SK-N-SH (cell line): Measurements from ENCODE around the gene GFPT2. TPM values are rescaled to one million over a fixed set of nuclear protein-coding genes. Genes with fewer than 3 reads are reported as not detected.

ENCODE experiments used
- CTCF ChIA-PET: fragments of 300-600, 350-600 bp; formaldehyde crosslinking; extraction: SDS; loops from one replicate; lab custom pipeline; 2021; lab: Yijun Ruan, JAX
- POLR2A ChIA-PET: fragments of 350-600 bp; sonication (Branson Sonifier 250); formaldehyde crosslinking; extraction: SDS; loops from one replicate; lab custom pipeline; 2020; ENCODE audit warnings: antibody characterized with exemption, inconsistent platforms; lab: Yijun Ruan, JAX
- DNase-seq: peaks from one replicate; pipeline ENCODE4 v3.0.0; 2012
- H2AFZ ChIP-seq: fragments of 200-600 bp; sonication (generic); 2 replicates; pipeline ENCODE4 v1.8.1; 2016; ENCODE audit warnings: antibody characterized with exemption, mild to moderate bottlenecking, low read depth
- H3F3A ChIP-seq: fragments of 200-600 bp; sonication (generic); replicated peaks from 2 replicates; pipeline ENCODE3; 2016; ENCODE audit warnings: antibody characterized with exemption, mild to moderate bottlenecking; ENCODE audit not compliant: insufficient read depth
- H3K27ac ChIP-seq, 2 experiments: fragments of 200-500 bp in 1 of 2; fragments of 200-600 bp in 1 of 2; sonication (Bioruptor generic) in 1 of 2; sonication (generic), shearing (Covaris generic) in 1 of 2; 2 replicates each; pipeline versions ENCODE4 v1.5.1 to v1.6.1; 2014 to 2016; ENCODE audit warnings: low read depth in 2 of 2, inconsistent platforms in 1 of 2, low read length in 1 of 2, mild to moderate bottlenecking in 1 of 2, mixed read lengths in 1 of 2
- H3K27me3 ChIP-seq: fragments of 200-600 bp; sonication (generic), shearing (Covaris generic); 2 replicates; pipeline ENCODE4 v1.6.1; 2016; ENCODE audit warnings: mixed run types; ENCODE audit not compliant: insufficient read depth
- H3K36me3 ChIP-seq, 2 experiments: fragments of 200-500 bp in 1 of 2; fragments of 200-600 bp in 1 of 2; sonication (Bioruptor generic) in 1 of 2; sonication (generic) in 1 of 2; replicated peaks in 1 of 2; 2 replicates each; pipeline versions ENCODE3 to v1.5.1; 2014 to 2016; ENCODE audit warnings: low read length in 1 of 2, mild to moderate bottlenecking in 1 of 2; ENCODE audit not compliant: insufficient read depth in 2 of 2, control insufficient read depth in 1 of 2
- H3K4me1 ChIP-seq, 2 experiments: fragments of 200-500 bp in 1 of 2; fragments of 200-600 bp in 1 of 2; sonication (Bioruptor generic) in 1 of 2; sonication (generic), shearing (Covaris generic) in 1 of 2; 2 replicates each; pipeline versions ENCODE4 v1.5.1 to v1.6.1; 2014 to 2016; ENCODE audit warnings: low read depth in 1 of 2, low read length in 1 of 2, mixed run types in 1 of 2; ENCODE audit not compliant: insufficient read depth in 2 of 2, control insufficient read depth in 1 of 2
- H3K4me2 ChIP-seq: fragments of 200-600 bp; sonication (generic), shearing (Covaris generic); 2 replicates; pipeline ENCODE4 v1.6.1; 2017; ENCODE audit warnings: mixed run types
- H3K4me3 ChIP-seq, 2 experiments: fragments of 200-500 bp in 1 of 2; fragments of 200-600 bp in 1 of 2; sonication (Bioruptor generic) in 1 of 2; sonication (generic), shearing (Covaris generic) in 1 of 2; 2 replicates each; pipeline versions ENCODE4 v1.5.1 to v1.8.1; 2014 to 2016; ENCODE audit warnings: low read depth in 2 of 2, inconsistent platforms in 1 of 2, low read length in 1 of 2, mild to moderate bottlenecking in 1 of 2, mixed read lengths in 1 of 2, moderate library complexity in 1 of 2
- H3K79me2 ChIP-seq: fragments of 200-600 bp; sonication (generic); 2 replicates; pipeline ENCODE4 v1.8.1; 2017; ENCODE audit warnings: mild to moderate bottlenecking; ENCODE audit not compliant: insufficient read depth
- H3K9ac ChIP-seq: fragments of 200-600 bp; sonication (generic); 2 replicates; pipeline ENCODE4 v1.6.1; 2017; ENCODE audit warnings: mixed run types
- H3K9me2 ChIP-seq: fragments of 200-600 bp; sonication (generic); 2 replicates; pipeline ENCODE4 v1.6.1; 2017; ENCODE audit warnings: mixed run types
- H3K9me3 ChIP-seq: fragments of 200-600 bp; sonication (generic); 2 replicates; pipeline ENCODE4 v1.6.1; 2017; ENCODE audit warnings: mixed run types, mild to moderate bottlenecking, moderate library complexity
- H4K20me1 ChIP-seq: fragments of 200-600 bp; sonication (generic); 2 replicates; pipeline ENCODE4 v1.6.1; 2017; ENCODE audit warnings: mild to moderate bottlenecking, mixed run types; ENCODE audit not compliant: insufficient read depth
- EP300 ChIP-seq, 2 experiments: IDR thresholded peaks; 2 replicates each; pipeline versions ENCODE4 v1.4.0 to v1.6.1; 2012; ENCODE audit warnings: borderline replicate concordance in 1 of 2, low read depth in 1 of 2, low read length in 1 of 2
- FOSL2 ChIP-seq: IDR thresholded peaks from 2 replicates; pipeline ENCODE4 v1.4.0; 2012; ENCODE audit warnings: low read depth, mild to moderate bottlenecking, moderate library complexity, borderline replicate concordance
- FOXJ3 ChIP-seq: sonication (generic); formaldehyde crosslinking; IDR thresholded peaks from 2 replicates; pipeline ENCODE4 v1.5.1; 2020; ENCODE audit warnings: mild to moderate bottlenecking, missing genetic modification reagents
- GABPA ChIP-seq: IDR thresholded peaks from 2 replicates; pipeline ENCODE4 v1.4.0; 2012; ENCODE audit warnings: low read depth, mild to moderate bottlenecking
- GATA2 ChIP-seq: sonication (generic); formaldehyde crosslinking; IDR thresholded peaks from 2 replicates; pipeline ENCODE4 v1.5.0; 2020; ENCODE audit warnings: mild to moderate bottlenecking, missing genetic modification reagents
- NFIC ChIP-seq: IDR thresholded peaks from 2 replicates; pipeline ENCODE4 v1.4.0; 2012; ENCODE audit warnings: borderline replicate concordance
- RAD21 ChIP-seq: IDR thresholded peaks from 2 replicates; pipeline ENCODE4 v1.6.1; 2012; ENCODE audit warnings: mild to moderate bottlenecking, low read length
- RCOR1 ChIP-seq: fragments of 150-350 bp; IDR thresholded peaks from 2 replicates; pipeline ENCODE4 v1.6.1; 2017; ENCODE audit warnings: antibody characterized with exemption, low read length
- RXRA ChIP-seq: IDR thresholded peaks from 2 replicates; pipeline ENCODE4 v1.4.0; 2012; ENCODE audit warnings: low read depth, mild to moderate bottlenecking, borderline replicate concordance
- TEAD4 ChIP-seq: IDR thresholded peaks from 2 replicates; pipeline ENCODE4 v1.4.0; 2012; ENCODE audit warnings: mild to moderate bottlenecking, borderline replicate concordance; ENCODE audit not compliant: insufficient read depth
- WGBS: methylation state at CpG from one replicate; pipeline ENCODE4 v1.1.6; 2017; ENCODE audit warnings: low lambda C conversion rate; 5-methylcytosine and 5-hydroxymethylcytosine counted together
- polyA plus RNA-seq, 3 experiments: library from polyadenylated mRNA; depleted of rRNA; stranded (reverse); fragments of >200 nt; gene quantifications; 2 replicates each; pipeline ENCODE4 v1.2.3, GENCODE V29; 2012
- TF ChIP-seq, protein P1 (sequence below): IDR thresholded peaks from 2 replicates; pipeline ENCODE4; 2012

Gene GFPT2
- polyA plus RNA-seq, 1 of the 3 experiments (the other 2 are of a cell fraction) = 8.1 TPM

DNA sequence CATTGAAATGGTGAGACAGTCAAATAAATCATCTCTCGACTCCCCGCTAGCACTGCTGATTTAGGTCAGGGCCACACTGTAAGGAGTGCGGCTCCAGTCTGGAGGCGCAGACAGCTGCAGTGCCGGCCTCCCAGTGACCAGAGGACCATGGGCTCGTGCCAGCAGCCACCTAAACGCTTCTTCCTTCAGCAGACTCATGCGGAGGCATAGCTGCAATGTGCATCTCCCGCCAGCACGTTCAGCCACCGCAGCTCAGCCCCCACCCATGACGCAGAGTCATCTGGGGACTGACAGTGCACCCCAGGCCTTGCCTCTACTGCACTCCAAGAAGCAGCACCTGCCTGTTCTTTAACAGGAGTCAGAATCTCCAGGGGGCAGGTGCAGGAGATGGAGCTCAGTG lies 47.7 kb downstream of the GFPT2 start:
- no peak overlapping the region for H3K4me2 ChIP-seq
- no peaks in the 10 kb centered on the region for H3K36me3 ChIP-seq
- H3K79me2 ChIP-seq = no peaks in the 10 kb centered on the region
- no peaks in the 10 kb centered on the region for H3K9me3 ChIP-seq
- ChIA-PET POLR2A (no interaction called here), CTCF (interaction anchor here (1.1 to 6.6 kb wide), 4 partner anchors 10 to 23 kb away, joined by 3 to 98 read pairs (median 42); partner anchors contain the start of gene MAPK9)
- no peaks in the 10 kb centered on the region for H3F3A ChIP-seq
- 73% methylated on average over 10 of the region's 12 CpGs for WGBS
- H3K9me2 ChIP-seq = no peaks in the 10 kb centered on the region
- no peaks in the 10 kb centered on the region for H4K20me1 ChIP-seq
- H3K4me1 ChIP-seq = peaks cover 0 to 19% of the 10 kb centered on the region in 2 experiments; a peak in 1 of 4 replicates
- peak; percentile 58 for DNase-seq
- no peak overlapping the region for H3K4me3 ChIP-seq
- no peak overlapping the region for H3K27ac ChIP-seq
- no peaks in the 10 kb centered on the region for H3K27me3 ChIP-seq
- H2AFZ ChIP-seq = no peak overlapping the region
- no peak overlapping the region for H3K9ac ChIP-seq
- TF ChIP-seq, protein P1, sequence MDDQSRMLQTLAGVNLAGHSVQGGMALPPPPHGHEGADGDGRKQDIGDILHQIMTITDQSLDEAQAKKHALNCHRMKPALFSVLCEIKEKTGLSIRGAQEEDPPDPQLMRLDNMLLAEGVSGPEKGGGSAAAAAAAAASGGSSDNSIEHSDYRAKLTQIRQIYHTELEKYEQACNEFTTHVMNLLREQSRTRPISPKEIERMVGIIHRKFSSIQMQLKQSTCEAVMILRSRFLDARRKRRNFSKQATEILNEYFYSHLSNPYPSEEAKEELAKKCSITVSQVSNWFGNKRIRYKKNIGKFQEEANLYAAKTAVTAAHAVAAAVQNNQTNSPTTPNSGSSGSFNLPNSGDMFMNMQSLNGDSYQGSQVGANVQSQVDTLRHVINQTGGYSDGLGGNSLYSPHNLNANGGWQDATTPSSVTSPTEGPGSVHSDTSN = no peak
- no peak for TF ChIP-seq RXRA
- TF ChIP-seq RAD21 = no peak
- TF ChIP-seq TEAD4 = no peak
- TF ChIP-seq GABPA = no peak
- TF ChIP-seq, all 33 proteins: peak for 0

DNA sequence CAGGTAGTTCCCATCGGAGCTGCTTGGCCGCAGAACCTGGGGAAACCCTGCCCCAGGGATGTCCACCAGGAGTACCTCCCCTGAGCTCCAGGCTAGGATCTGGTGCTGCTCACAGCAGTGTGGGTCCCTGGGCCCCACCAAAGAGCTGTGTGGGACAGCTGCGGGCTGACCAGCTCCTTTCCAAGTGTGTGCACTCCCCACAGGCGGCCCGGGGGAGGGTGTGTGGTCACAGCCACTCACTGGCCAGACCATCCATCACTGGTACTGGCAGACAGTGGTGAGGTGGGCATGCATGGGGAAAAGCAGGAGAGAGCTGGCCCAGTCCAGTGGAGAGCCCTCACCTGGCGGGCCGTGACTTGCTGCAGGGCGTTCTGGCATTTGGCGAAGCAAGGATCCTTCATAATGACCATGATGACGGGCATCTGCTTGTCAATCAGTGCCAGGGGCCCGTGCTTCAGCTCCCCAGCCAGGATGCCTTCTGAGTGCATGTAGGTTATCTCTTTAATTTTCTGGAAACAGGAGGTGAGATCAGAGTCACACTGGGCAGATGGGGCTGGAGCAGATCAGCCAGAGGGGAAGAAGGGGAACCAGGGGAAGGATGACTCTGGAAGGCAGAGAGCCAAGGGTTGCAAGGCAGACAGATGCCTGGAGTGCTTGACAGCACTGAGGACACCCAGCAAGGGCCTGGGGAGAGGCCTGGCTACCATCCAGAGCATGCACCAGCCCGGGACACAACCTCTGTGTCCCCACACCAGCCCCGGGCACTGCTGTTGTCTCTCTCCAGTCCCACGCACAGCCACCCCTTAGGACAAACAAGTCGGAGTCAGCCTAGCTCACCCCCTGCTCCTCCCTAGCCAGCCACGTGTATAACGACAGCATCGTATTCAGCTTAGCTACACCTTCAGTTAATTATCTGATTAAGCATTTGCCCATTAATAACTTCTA lies 48.4 kb downstream of the GFPT2 start:
- 54% methylated on average over 10 of the region's 18 CpGs for WGBS
- ChIA-PET POLR2A (interaction anchor here (1.2 kb wide), 1 partner anchor 9 kb away, joined by 6 read pairs; no protein-coding TSS in a partner anchor), CTCF (interaction anchor here (0.9 to 6.6 kb wide), 8 partner anchors 11 to 167 kb away, joined by 3 to 98 read pairs (median 8); partner anchors contain the start of gene MAPK9)
- TF ChIP-seq RCOR1 = peak; percentile 58; the same call in 1 of the 2 replicates
- peak; percentile 18; the same call in 1 of the 2 replicates for TF ChIP-seq GATA2 (CRISPR knock-in tag)
- 0 out of 2 replicates have a peak, but pooled peaks have one; percentile 32 for TF ChIP-seq FOXJ3 (CRISPR knock-in tag)
- no peak for TF ChIP-seq FOSL2
- TF ChIP-seq EP300 (IDR thresholded peaks at IDR 0.05; ENCODE audit: borderline replicate concordance in 1 of 2, low read depth in 1 of 2, low read length in 1 of 2) = peak in 1 of 2 experiments; percentile 43; a peak in 1 of 4 replicates
- TF ChIP-seq NFIC = no peak
- Histone ChIP-seq H3K9me3 (no peaks in the 10 kb centered on the region), H3K36me3 (no peaks in the 10 kb centered on the region), H3K9me2 (no peaks in the 10 kb centered on the region), H3K27ac (peak overlapping the region in 1 of 2 experiments; percentile 4; a peak in 1 of 4 replicates), H3K9ac (no peak overlapping the region), H3K4me1 (peaks cover 0 to 19% of the 10 kb centered on the region in 2 experiments; a peak in 1 of 4 replicates), H4K20me1 (no peaks in the 10 kb centered on the region), H2AFZ (no peak overlapping the region), H3K4me2 (no peak overlapping the region), H3K27me3 (no peaks in the 10 kb centered on the region), H3F3A (no peaks in the 10 kb centered on the region), H3K79me2 (no peaks in the 10 kb centered on the region), H3K4me3 (no peak overlapping the region)
- peak; percentile 74 for DNase-seq
